H1 (cell line): ENCODE results near the gene OSBPL5. TPM values are rescaled to one million over a fixed set of nuclear protein-coding genes. Genes with fewer than 3 reads are reported as not detected.

ENCODE experiments used
- polyA plus RNA-seq, 7 experiments: library from polyadenylated mRNA; depleted of rRNA in 3 of 7; stranded (reverse) in 5 of 7; unstranded in 2 of 7; fragments of >200 nt in 5 of 7; fragments of 200-250 nt in 2 of 7; gene quantifications; 1 replicate in 5 of 7; 2 replicates in 1 of 7; 4 replicates in 1 of 7; pipeline versions ENCODE4 v1.2.1 to v1.2.3, GENCODE V29; 2011 to 2013; ENCODE audit warnings: missing spikeins in 2 of 7, mixed read lengths in 2 of 7
- total RNA-seq: library from RNA; stranded (reverse); fragmentation: NEBNext Ultra II Directional; extraction: Animal tissue kit (Norgen Biotek cat#: 25700); gene quantifications from 2 replicates; pipeline ENCODE4 v1.2.1, GENCODE V29; 2021
- TF ChIP-seq, protein P1 (sequence below): fragments of 300-600 bp; sonication (generic); IDR thresholded peaks from 2 replicates; pipeline ENCODE4 v1.7.1; 2012; ENCODE audit warnings: low read length, moderate library complexity, mild to moderate bottlenecking, inconsistent platforms; ENCODE audit not compliant: insufficient replicate concordance

Gene OSBPL5
- total and polyA plus RNA-seq, 2 of the 8 experiments (the other 6 are each of a cell fraction or from before 2014, with no cell fraction given), result 3.4 to 9.9 TPM

DNA sequence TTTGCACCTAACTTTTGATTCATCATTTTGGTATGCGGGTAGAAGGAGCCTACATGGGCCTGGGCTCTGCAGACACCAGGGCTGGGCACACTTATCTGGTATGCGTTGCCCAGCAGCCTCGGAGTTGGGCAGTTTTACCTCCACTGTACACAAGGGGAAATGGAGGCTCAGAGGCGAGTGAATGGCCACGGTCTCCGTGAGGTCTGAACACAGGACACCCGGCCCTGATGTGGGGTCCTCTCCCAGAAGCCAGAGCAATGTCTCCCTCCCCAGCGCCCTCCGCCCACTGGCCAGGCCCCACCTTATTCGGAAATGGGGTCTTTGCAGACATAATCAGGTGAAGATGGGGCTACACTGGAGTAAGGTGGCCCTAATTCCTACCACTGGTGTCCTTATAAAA lies 43.7 kb downstream of the OSBPL5 start (continued):
- TF ChIP-seq, protein P1, sequence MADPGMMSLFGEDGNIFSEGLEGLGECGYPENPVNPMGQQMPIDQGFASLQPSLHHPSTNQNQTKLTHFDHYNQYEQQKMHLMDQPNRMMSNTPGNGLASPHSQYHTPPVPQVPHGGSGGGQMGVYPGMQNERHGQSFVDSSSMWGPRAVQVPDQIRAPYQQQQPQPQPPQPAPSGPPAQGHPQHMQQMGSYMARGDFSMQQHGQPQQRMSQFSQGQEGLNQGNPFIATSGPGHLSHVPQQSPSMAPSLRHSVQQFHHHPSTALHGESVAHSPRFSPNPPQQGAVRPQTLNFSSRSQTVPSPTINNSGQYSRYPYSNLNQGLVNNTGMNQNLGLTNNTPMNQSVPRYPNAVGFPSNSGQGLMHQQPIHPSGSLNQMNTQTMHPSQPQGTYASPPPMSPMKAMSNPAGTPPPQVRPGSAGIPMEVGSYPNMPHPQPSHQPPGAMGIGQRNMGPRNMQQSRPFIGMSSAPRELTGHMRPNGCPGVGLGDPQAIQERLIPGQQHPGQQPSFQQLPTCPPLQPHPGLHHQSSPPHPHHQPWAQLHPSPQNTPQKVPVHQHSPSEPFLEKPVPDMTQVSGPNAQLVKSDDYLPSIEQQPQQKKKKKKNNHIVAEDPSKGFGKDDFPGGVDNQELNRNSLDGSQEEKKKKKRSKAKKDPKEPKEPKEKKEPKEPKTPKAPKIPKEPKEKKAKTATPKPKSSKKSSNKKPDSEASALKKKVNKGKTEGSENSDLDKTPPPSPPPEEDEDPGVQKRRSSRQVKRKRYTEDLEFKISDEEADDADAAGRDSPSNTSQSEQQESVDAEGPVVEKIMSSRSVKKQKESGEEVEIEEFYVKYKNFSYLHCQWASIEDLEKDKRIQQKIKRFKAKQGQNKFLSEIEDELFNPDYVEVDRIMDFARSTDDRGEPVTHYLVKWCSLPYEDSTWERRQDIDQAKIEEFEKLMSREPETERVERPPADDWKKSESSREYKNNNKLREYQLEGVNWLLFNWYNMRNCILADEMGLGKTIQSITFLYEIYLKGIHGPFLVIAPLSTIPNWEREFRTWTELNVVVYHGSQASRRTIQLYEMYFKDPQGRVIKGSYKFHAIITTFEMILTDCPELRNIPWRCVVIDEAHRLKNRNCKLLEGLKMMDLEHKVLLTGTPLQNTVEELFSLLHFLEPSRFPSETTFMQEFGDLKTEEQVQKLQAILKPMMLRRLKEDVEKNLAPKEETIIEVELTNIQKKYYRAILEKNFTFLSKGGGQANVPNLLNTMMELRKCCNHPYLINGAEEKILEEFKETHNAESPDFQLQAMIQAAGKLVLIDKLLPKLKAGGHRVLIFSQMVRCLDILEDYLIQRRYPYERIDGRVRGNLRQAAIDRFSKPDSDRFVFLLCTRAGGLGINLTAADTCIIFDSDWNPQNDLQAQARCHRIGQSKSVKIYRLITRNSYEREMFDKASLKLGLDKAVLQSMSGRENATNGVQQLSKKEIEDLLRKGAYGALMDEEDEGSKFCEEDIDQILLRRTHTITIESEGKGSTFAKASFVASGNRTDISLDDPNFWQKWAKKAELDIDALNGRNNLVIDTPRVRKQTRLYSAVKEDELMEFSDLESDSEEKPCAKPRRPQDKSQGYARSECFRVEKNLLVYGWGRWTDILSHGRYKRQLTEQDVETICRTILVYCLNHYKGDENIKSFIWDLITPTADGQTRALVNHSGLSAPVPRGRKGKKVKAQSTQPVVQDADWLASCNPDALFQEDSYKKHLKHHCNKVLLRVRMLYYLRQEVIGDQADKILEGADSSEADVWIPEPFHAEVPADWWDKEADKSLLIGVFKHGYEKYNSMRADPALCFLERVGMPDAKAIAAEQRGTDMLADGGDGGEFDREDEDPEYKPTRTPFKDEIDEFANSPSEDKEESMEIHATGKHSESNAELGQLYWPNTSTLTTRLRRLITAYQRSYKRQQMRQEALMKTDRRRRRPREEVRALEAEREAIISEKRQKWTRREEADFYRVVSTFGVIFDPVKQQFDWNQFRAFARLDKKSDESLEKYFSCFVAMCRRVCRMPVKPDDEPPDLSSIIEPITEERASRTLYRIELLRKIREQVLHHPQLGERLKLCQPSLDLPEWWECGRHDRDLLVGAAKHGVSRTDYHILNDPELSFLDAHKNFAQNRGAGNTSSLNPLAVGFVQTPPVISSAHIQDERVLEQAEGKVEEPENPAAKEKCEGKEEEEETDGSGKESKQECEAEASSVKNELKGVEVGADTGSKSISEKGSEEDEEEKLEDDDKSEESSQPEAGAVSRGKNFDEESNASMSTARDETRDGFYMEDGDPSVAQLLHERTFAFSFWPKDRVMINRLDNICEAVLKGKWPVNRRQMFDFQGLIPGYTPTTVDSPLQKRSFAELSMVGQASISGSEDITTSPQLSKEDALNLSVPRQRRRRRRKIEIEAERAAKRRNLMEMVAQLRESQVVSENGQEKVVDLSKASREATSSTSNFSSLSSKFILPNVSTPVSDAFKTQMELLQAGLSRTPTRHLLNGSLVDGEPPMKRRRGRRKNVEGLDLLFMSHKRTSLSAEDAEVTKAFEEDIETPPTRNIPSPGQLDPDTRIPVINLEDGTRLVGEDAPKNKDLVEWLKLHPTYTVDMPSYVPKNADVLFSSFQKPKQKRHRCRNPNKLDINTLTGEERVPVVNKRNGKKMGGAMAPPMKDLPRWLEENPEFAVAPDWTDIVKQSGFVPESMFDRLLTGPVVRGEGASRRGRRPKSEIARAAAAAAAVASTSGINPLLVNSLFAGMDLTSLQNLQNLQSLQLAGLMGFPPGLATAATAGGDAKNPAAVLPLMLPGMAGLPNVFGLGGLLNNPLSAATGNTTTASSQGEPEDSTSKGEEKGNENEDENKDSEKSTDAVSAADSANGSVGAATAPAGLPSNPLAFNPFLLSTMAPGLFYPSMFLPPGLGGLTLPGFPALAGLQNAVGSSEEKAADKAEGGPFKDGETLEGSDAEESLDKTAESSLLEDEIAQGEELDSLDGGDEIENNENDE, result no peak
